Airway epithelial cell (primary cell): ENCODE measurements around the gene STARD5. TPM values are rescaled to one million over a fixed set of nuclear protein-coding genes. Genes with fewer than 3 reads are reported as not detected.

Source experiments
- total RNA-seq: library from RNA; depleted of rRNA; stranded (reverse); fragments of >200 nt; gene quantifications from 2 replicates; pipeline ENCODE4 v1.2.3, GENCODE V29; 2015

Gene STARD5
- total RNA-seq = 4.1 and 10.8 TPM in 2 replicates

DNA sequence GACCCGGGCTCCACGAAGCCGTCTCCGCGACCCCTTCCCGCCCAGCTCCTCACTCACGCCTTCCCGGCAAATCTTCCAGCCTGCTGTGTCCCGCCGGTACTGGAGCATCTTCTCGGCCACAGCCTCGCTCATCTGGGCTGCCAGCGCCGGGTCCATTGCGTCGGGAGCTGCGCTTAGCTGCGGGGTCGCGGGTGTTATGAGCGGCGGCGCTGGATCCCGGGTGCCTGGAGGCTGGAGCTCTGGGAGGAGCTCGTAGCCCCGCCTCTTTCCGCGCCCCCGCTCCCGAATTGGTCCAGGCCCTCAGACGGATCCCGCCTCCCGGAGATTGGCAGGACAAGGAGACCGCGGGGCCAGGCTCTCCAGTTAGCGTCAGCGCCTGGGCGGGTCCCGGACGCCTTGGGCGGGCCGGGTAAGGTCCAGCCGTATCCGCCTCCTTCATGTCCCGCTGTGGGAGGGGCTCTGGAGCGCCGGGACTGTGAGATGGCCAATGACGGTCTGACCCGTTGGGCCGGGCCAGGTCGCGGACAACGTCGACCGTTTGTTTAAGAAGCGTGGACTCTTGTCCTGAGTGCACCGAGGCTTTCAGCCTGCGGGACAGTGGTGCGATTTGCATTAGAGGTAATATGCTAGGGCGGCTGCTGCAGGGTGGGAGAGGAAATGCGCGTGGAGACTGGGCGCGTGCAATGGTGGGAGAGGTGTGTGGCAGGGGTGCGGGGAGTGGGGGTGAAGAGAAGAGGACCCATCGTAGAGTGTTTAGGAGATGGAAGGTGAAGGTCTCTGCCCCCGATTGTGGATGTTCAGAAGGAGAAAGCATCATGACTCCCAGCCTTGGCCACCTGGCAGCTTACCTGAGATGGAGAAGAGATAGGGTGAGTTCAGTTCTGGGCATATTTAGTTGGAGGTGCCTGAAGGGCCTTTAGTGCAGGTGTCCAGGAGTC is at the start of gene STARD5:
Gene STARD5 (minus strand): TSS at position 198 of the 938 bp plus-strand sequence. CDS start 42 bp downstream, at position 156.

Other genes starting within 250 kb of the STARD5 start
- not detected in 2 replicates for gene CFAP161, start 189.9 kb downstream of the STARD5 start, total RNA-seq
- 0.42 and 0.84 TPM in 2 replicates for gene IL16, start 127.3 kb downstream of the STARD5 start, total RNA-seq
- not detected in 2 replicates for gene TMC3, start 50.1 kb upstream of the STARD5 start, total RNA-seq